H9 (cell line): Measurements from ENCODE around the gene EDNRA. TPM values are rescaled to one million over a fixed set of nuclear protein-coding genes. Genes with fewer than 3 reads are reported as not detected.

Source experiments
- DNase-seq: peaks from one replicate; pipeline ENCODE4 v3.0.0-alpha.2; 2017
- H2AFZ ChIP-seq: one replicate; pipeline ENCODE4 v1.6.1; 2013; ENCODE audit warnings: mild to moderate bottlenecking, low read length, control low read depth, moderate library complexity
- H2AK5ac ChIP-seq: 2 replicates; pipeline ENCODE4 v1.6.1; 2013; ENCODE audit warnings: low read length, control low read depth, mixed read lengths; ENCODE audit not compliant: insufficient read length
- H2BK120ac ChIP-seq: one replicate; pipeline ENCODE4 v1.6.1; 2013; ENCODE audit warnings: low read depth, mild to moderate bottlenecking, low read length, control low read depth, inconsistent platforms; ENCODE audit not compliant: poor library complexity, severe bottlenecking
- H2BK12ac ChIP-seq: 2 replicates; pipeline ENCODE4 v1.6.1; 2013; ENCODE audit warnings: low read length, control low read depth, mixed read lengths, low read depth; ENCODE audit not compliant: insufficient read length
- H2BK15ac ChIP-seq: 2 replicates; pipeline ENCODE4 v1.6.1; 2013; ENCODE audit warnings: low read depth, low read length, control low read depth
- H2BK20ac ChIP-seq: one replicate; pipeline ENCODE4 v1.6.1; 2013; ENCODE audit warnings: low read depth, mild to moderate bottlenecking, low read length, control low read depth, inconsistent platforms; ENCODE audit not compliant: poor library complexity, severe bottlenecking
- H2BK5ac ChIP-seq: 2 replicates; pipeline ENCODE4 v1.6.1; 2013; ENCODE audit warnings: low read length, control low read depth, mixed read lengths; ENCODE audit not compliant: insufficient read length
- H3K14ac ChIP-seq: 2 replicates; pipeline ENCODE4 v1.6.1; 2013; ENCODE audit warnings: low read length, control low read depth; ENCODE audit not compliant: insufficient read depth
- H3K18ac ChIP-seq: 2 replicates; pipeline ENCODE4 v1.6.1; 2013; ENCODE audit warnings: low read depth, mild to moderate bottlenecking, mixed read lengths, low read length, control low read depth; ENCODE audit not compliant: insufficient read length
- H3K23ac ChIP-seq: 2 replicates; pipeline ENCODE4 v1.6.1; 2013; ENCODE audit warnings: low read length, control low read depth, mixed read lengths, low read depth; ENCODE audit not compliant: insufficient read length
- H3K23me2 ChIP-seq: 2 replicates; pipeline ENCODE4 v1.6.1; 2013; ENCODE audit warnings: low read depth, mild to moderate bottlenecking, mixed read lengths, low read length, control low read depth; ENCODE audit not compliant: insufficient read length, poor library complexity, severe bottlenecking
- H3K27ac ChIP-seq: 2 replicates; pipeline ENCODE4 v1.5.1; 2013; ENCODE audit warnings: low read length, control low read depth, mixed read lengths, low read depth; ENCODE audit not compliant: insufficient read length
- H3K27me3 ChIP-seq: 2 replicates; pipeline ENCODE4 v1.6.1; 2013; ENCODE audit warnings: low read length, control low read depth, inconsistent platforms; ENCODE audit not compliant: insufficient read depth
- H3K4ac ChIP-seq: 2 replicates; pipeline ENCODE4 v1.6.1; 2013; ENCODE audit warnings: low read depth, mild to moderate bottlenecking, control low read depth, inconsistent platforms, low read length, moderate library complexity
- H3K4me1 ChIP-seq: 2 replicates; pipeline ENCODE4 v1.6.1; 2013; ENCODE audit warnings: low read length, control low read depth, inconsistent platforms; ENCODE audit not compliant: insufficient read depth
- H3K4me2 ChIP-seq: 2 replicates; pipeline ENCODE4 v1.6.1; 2013; ENCODE audit warnings: low read length, control low read depth, mixed read lengths; ENCODE audit not compliant: insufficient read length, insufficient read depth
- H3K56ac ChIP-seq: 2 replicates; pipeline ENCODE4 v1.6.1; 2013; ENCODE audit warnings: low read depth, mild to moderate bottlenecking, mixed read lengths, low read length, control low read depth; ENCODE audit not compliant: insufficient read length
- H3K79me1 ChIP-seq: 2 replicates; pipeline ENCODE4 v1.6.1; 2013; ENCODE audit warnings: low read depth, mild to moderate bottlenecking, moderate library complexity, low read length, control low read depth, inconsistent platforms; ENCODE audit not compliant: insufficient read depth, poor library complexity, severe bottlenecking
- H3K79me2 ChIP-seq: 2 replicates; pipeline ENCODE4 v1.6.1; 2013; ENCODE audit warnings: low read length, control low read depth, inconsistent platforms; ENCODE audit not compliant: insufficient read depth
- H3K9ac ChIP-seq: 2 replicates; pipeline ENCODE4 v1.6.1; 2013; ENCODE audit warnings: low read length, control low read depth, mixed read lengths; ENCODE audit not compliant: insufficient read length; ENCODE audit errors: extremely low read depth
- H3K9me3 ChIP-seq: one replicate; pipeline ENCODE4 v1.6.1; 2013; ENCODE audit warnings: low read depth, low read length, inconsistent platforms; ENCODE audit not compliant: control insufficient read depth
- H3T11ph ChIP-seq: one replicate; pipeline ENCODE4 v1.6.1; 2013; ENCODE audit warnings: mild to moderate bottlenecking, low read length, control low read depth, inconsistent platforms
- H4K20me1 ChIP-seq: one replicate; pipeline ENCODE4 v1.6.1; 2013; ENCODE audit not compliant: control insufficient read depth, insufficient read length, insufficient read depth
- H4K5ac ChIP-seq: 2 replicates; pipeline ENCODE4 v1.6.1; 2013; ENCODE audit warnings: low read depth, mild to moderate bottlenecking, mixed read lengths, low read length, control low read depth; ENCODE audit not compliant: insufficient read length
- H4K8ac ChIP-seq: replicated peaks from 2 replicates; pipeline ENCODE4 v1.6.1; 2013; ENCODE audit warnings: low read length, control low read depth, mixed read lengths, low read depth; ENCODE audit not compliant: insufficient read length
- H4K91ac ChIP-seq: 2 replicates; pipeline ENCODE4 v1.6.1; 2013; ENCODE audit warnings: low read depth, mild to moderate bottlenecking, moderate library complexity, mixed read lengths, low read length, control low read depth; ENCODE audit not compliant: insufficient read length
- H3K27ac Mint-ChIP-seq, 3 experiments: 2 replicates in 2 of 3; 3 replicates in 1 of 3; pipeline ENCODE4 v1.8.0; 2020 to 2021; ENCODE audit warnings: mixed read lengths in 3 of 3, mild to moderate bottlenecking in 1 of 3, moderate library complexity in 1 of 3
- H3K27me3 Mint-ChIP-seq: 2 replicates; pipeline ENCODE4 v1.8.0; 2021; ENCODE audit warnings: low read depth, mild to moderate bottlenecking, moderate library complexity, mixed read lengths
- H3K36me3 Mint-ChIP-seq, 3 experiments: 2 replicates in 2 of 3; 3 replicates in 1 of 3; pipeline ENCODE4 v1.8.0; 2020 to 2021; ENCODE audit warnings: low read depth in 3 of 3, mixed read lengths in 3 of 3; ENCODE audit not compliant: insufficient read depth in 1 of 3
- H3K4me1 Mint-ChIP-seq, 2 experiments: 2 replicates each; pipeline ENCODE4 v1.8.0; 2020; ENCODE audit warnings: mixed read lengths in 2 of 2
- H3K4me3 Mint-ChIP-seq, 2 experiments: 2 replicates in 1 of 2; 3 replicates in 1 of 2; pipeline ENCODE4 v1.8.0; 2020 to 2021; ENCODE audit warnings: mild to moderate bottlenecking in 2 of 2, mixed read lengths in 2 of 2, moderate library complexity in 1 of 2
- H3K9me3 Mint-ChIP-seq, 2 experiments: 2 replicates in 1 of 2; 3 replicates in 1 of 2; pipeline ENCODE4 v1.8.0; 2020; ENCODE audit warnings: mild to moderate bottlenecking in 2 of 2, mixed read lengths in 2 of 2, moderate library complexity in 1 of 2
- WGBS: extraction: QIAGEN DNeasy Blood & Tissue Kit; methylation state at CpG from one replicate; pipeline ENCODE4 v1.1.7; 2013; ENCODE audit warnings: missing lambda C conversion rate, low lambda C conversion rate, mixed read lengths; ENCODE audit not compliant: insufficient read length; ENCODE audit errors: extremely low coverage; 5-methylcytosine and 5-hydroxymethylcytosine counted together
- total RNA-seq: library from RNA; stranded (reverse); gene quantifications from 2 replicates; pipeline ENCODE4 v1.2.1, GENCODE V29; 2021
- TF ChIP-seq, protein P1 (sequence below): fragments of 200-600 bp; sonication (generic); conservative IDR thresholded peaks from 3 replicates; pipeline ENCODE4 v1.8.0; 2021; ENCODE audit warnings: antibody characterized with exemption, mild to moderate bottlenecking

The EDNRA gene
- total RNA-seq, 1 experiment from 2014 or later: 1.6 TPM

- Histone ChIP-seq H4K20me1 (no peaks in the 10 kb centered on the region), H2BK5ac (no peak overlapping the region), H3K56ac (no peak overlapping the region), H3K4me2 (peak overlapping the region; percentile 69), H2BK120ac (no peak overlapping the region), H2AK5ac (no peak overlapping the region), H3K23me2 (peaks cover 9% of the 10 kb centered on the region), H3K79me2 (no peaks in the 10 kb centered on the region; the same call in 1 of the 2 replicates), H3K23ac (no peak overlapping the region), H3K18ac (no peak overlapping the region), H3T11ph (no peak overlapping the region), H2BK15ac (no peak overlapping the region), H4K5ac (no peak overlapping the region), H4K8ac (no peak overlapping the region), H3K14ac (no peak overlapping the region), H3K79me1 (no peaks in the 10 kb centered on the region), H2AFZ (no peak overlapping the region), H3K27ac (no peak overlapping the region), H4K91ac (no peak overlapping the region), H3K4ac (no peak overlapping the region), H3K4me1 (peaks cover 2% of the 10 kb centered on the region; the same call in 1 of the 2 replicates), H3K9ac (no peak overlapping the region), H2BK12ac (no peak overlapping the region), H2BK20ac (no peak overlapping the region), H3K27me3 (peaks cover 13% of the 10 kb centered on the region; the same call in 1 of the 2 replicates), H3K9me3 (no peaks in the 10 kb centered on the region)
- DNase-seq: peak; percentile 32
- no CpG with 5 or more reads among the region's 11 CpGs for WGBS
- Mint-ChIP-seq H3K27ac (no peak overlapping the region), H3K4me1 (peaks cover 12 to 17% of the 10 kb centered on the region in 2 experiments; a peak in 3 of 4 replicates), H3K9me3 (no peaks in the 10 kb centered on the region), H3K4me3 (peak overlapping the region; percentile 78 to 89), H3K36me3 (no peaks in the 10 kb centered on the region), H3K27me3 (peaks cover 43% of the 10 kb centered on the region)
- TF ChIP-seq, protein P1, sequence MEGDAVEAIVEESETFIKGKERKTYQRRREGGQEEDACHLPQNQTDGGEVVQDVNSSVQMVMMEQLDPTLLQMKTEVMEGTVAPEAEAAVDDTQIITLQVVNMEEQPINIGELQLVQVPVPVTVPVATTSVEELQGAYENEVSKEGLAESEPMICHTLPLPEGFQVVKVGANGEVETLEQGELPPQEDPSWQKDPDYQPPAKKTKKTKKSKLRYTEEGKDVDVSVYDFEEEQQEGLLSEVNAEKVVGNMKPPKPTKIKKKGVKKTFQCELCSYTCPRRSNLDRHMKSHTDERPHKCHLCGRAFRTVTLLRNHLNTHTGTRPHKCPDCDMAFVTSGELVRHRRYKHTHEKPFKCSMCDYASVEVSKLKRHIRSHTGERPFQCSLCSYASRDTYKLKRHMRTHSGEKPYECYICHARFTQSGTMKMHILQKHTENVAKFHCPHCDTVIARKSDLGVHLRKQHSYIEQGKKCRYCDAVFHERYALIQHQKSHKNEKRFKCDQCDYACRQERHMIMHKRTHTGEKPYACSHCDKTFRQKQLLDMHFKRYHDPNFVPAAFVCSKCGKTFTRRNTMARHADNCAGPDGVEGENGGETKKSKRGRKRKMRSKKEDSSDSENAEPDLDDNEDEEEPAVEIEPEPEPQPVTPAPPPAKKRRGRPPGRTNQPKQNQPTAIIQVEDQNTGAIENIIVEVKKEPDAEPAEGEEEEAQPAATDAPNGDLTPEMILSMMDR: no peak
Measured at GRCh38 chr4:147480502-147480890, 401 bp upstream of the EDNRA start.
